ENCODE results near the gene FARS2. TPM values are rescaled to one million over a fixed set of nuclear protein-coding genes. Genes with fewer than 3 reads are reported as not detected.

FARS2 gene
- total RNA-seq, 1 donor from 2014 or later, result 11.6 TPM

DNA sequence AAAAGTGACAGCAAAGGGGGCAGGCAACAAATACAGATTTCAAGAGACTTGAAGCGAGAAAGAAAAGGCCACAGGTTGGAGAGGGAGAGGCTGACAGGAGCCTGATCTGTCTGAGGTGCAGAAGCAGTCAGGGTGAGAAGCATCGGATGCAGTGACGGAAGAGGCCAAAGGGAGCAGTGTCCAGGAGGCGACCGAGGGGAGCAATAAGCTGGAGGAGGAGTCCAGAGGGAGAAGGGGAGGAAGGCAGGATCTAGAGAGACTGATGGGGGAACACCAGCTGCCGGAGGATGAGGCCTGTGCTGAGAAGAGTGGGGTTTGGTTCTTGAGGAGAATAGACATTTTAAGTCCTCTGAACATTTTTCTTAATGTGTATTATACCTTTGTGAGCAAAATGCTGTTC, 23.8 kb downstream of the FARS2 start:
- DNase-seq (ENCODE audit: extremely low read depth, low read depth, low spot score), result no peak

DNA sequence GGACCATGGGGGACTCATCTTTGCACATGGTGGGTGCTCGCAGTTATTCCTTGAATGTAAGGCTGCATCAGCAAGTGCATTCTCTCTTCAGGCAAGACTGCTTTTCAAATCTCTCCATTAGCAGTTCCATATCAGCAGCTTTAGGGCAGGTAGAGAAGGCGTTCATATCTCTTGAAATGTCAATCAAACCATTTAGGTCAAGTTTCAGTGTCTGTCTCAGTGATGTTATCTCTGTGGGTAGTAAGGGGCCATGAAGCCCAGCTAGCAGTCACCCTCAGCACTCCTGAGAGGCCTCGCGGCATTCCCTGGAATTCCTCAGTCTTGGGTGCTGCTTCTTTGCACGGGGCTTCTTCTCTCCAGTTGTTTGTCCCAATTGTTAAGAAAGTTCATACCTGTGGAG, 24.2 kb downstream of the FARS2 start:
- no peak for DNase-seq (ENCODE audit: extremely low read depth, low read depth, low spot score)

DNA sequence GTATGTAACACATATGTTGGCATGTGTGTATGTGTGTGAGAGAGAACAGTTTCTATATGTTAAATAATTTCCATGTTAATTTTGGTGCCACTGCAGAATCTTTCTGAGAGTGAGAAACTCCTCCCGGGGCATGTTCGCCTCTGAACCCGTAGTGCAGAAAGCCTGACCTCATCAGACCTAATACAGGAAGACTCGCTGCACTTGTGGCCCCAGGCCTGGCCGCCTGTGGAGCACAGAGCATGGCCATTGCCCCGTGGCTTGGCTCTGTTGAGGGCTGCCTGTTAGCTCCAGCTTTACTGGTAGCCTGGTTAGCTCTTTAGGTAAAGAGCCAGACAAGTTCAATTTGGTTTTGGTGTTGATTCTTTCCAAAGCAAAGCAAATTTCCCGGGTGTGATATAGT, 25.5 kb downstream of the FARS2 start:
- DNase-seq (ENCODE audit: extremely low read depth, low read depth, low spot score), result no peak

DNA sequence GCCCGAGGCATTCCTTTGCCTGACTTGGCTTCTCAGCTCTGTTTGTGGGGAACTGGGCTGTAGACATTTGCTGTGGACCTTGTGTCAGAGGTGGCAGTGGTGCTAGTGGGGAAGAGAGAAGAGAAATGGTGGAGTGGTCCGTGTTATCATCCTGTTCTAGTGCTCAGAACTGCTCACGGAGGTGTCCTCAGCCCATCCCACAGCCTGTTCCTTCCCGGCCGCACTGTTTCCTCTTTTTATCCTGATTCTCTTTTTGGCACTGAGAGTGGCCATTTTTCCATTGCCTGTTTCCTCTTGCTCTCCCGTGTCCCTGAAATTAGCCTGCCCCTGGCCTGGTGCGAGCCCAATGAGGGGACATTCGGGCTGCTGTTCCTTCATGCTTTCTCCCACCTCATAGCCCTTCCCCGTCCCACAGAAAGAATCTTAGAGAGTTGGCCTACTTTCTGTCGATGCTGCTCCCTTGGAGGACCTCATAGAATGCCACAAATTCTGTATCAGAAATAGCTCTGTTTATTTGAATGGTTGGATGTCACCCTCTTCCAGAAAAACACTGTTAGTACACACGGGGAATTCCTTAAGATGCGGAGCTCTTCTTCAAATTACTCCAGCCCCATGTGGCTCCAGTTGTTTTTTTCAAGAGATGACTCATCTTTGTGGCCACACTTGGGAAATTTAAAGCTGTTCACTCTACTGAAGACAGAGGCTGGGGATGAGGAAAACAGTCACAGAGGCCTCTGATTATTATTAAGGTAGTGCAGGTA, 26.1 kb downstream of the FARS2 start:
- DNase-seq (ENCODE audit: extremely low read depth, low read depth, low spot score), result no peak

DNA sequence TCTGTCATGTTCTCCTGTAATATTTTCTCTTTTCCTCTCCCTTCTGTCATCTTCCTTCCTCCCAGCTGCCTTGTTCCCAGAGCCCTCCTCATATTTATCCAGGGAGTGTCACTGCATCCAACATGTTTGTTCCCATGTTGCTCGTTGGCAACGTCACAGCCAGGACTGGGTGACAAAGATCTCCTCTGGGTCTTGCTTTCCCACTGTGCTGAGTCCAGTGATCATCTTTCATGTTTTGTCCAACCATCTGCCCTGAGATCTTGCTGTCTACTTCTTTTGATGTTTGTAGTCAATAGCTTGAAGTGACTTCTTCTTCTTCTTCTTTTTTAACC, 26.6 kb downstream of the FARS2 start:
- DNase-seq (ENCODE audit: extremely low read depth, low read depth, low spot score), result no peak

DNA sequence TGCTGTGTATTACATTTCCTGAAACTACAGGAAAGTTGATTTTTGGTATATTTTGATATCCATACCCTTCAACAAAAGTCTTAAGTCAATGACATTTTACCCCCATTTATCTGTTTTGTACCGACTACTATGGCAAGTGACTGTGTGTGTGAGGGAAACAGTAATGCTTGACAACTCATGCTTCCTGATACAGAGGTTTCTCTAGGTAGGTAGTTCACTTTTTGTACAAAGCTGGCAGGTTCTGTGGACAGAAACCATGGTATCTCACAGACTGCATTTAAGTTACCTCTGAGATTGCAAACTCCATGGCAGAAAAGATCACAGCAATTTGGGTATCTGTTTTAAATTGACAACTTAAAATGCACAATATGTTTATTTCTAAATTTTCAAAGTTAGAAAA, 28.8 kb downstream of the FARS2 start:
- no peak for DNase-seq (ENCODE audit: extremely low read depth, low read depth, low spot score)

DNA sequence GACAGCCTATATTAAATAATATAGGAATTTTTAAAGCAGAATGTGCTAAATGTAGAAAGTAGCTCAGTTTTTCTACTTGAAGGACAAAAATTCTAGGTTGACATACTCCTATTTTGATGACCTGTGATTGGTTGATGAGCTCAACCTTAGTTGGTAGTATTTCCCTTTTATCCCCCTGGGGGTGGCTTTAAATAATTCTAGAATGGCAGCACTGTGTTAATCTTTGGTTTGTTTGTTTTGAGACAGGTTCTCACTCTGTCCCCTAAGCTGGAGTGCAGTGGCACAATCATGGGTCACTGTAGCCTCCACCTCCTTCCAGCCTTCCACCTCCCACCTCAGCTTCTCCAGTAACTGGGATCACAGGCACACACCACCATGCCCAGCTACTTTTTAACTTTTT, 29.2 kb downstream of the FARS2 start:
- DNase-seq (ENCODE audit: extremely low read depth, low read depth, low spot score), result no peak

DNA sequence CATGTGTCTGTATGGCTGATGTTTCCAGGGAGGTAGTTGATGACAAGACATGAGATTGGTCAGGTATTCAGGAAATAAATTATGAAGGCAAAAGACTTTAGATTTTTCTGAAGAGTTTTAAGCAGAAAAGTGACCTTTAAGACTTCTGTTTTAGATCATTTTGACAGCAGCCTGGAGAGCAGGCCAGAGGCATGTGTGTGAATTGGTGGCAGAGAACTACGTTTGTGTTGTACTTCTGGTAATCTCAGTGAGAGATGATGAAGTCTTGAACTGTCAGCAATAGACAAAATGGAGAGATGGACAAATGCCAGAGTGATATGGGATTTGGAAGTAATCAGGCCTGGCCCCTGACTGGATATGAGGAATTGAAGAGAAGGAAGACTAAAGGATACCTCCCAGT, 30.8 kb downstream of the FARS2 start:
- DNase-seq (ENCODE audit: extremely low read depth, low read depth, low spot score), result no peak

DNA sequence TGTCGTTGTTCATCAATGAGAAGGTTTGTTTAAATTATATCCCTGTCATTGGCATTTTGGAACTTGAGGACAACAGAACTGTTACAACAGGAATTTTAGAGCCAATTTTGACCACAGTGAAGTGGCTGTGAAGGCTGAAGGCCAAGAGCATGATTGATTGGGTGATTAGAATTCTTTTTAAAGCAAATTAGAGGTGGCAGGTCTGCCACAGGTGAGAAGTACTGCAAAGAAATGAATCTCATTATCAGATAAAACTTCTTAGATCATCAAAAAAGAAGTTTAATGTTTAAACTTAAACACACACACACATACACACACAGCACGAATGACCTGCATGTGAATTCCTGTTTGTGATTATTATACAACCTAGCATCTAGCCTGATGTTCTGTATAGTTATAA, 32.4 kb downstream of the FARS2 start:
- DNase-seq (ENCODE audit: extremely low read depth, low read depth, low spot score), result no peak

DNA sequence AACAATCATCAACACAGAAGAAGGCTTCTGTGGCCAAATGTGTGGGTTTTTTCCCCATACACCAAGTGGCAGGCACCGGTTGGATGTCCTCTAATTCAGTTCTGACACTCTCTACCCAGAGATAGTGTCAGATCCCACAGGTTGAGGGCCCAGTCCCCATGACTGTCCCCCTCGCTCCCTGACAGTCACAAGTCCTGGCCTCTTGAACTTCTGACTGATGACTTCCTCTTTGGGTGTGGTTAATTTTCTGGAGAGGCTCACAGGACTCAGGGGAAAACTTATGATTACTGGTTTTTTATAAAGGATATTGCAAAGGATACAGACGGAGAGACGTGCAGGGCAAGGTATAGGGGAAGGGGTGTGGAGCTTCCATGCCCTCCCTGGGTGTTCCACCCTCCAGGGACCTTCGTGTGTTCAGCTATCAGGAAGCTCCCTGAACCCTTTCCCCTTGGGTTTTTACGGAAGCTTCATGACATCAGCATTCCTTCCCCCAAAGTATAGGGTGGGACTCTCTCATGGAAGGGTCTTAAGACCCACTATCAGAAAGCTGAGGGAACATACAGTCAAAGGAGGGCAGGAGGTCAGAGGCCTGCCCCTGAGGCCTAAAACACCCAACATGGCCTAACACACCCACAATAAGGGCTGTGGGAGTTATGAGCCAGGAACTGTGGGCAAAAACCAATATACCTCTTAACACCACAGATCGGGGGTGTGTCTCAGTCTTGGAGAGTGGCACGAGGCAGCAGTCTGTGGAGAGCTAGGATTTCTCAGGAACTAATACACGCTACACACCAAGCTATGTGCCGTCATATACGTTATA, 33.3 kb downstream of the FARS2 start:
- DNase-seq (ENCODE audit: extremely low read depth, low read depth, low spot score), result no peak

DNA sequence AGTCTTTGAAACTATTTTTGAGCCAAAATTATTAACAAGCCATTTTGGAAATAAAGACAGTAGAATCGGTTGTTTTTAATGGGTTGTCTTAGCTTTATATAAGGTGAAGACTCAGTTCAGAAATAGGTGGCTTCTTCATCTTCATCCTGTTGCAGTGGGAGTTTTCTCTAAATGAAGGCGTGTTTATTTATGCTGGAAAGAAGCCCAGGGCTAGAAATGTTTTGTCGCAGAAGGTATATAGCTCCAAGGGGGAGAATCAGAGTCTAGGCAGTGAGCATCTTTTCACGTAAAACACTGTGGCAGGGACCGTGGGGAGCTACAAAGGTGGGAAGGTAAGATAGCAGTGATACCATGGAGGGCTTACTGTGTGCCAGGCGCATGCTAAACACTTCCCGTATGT, 34.3 kb downstream of the FARS2 start:
- no peak for DNase-seq (ENCODE audit: extremely low read depth, low read depth, low spot score)

DNA sequence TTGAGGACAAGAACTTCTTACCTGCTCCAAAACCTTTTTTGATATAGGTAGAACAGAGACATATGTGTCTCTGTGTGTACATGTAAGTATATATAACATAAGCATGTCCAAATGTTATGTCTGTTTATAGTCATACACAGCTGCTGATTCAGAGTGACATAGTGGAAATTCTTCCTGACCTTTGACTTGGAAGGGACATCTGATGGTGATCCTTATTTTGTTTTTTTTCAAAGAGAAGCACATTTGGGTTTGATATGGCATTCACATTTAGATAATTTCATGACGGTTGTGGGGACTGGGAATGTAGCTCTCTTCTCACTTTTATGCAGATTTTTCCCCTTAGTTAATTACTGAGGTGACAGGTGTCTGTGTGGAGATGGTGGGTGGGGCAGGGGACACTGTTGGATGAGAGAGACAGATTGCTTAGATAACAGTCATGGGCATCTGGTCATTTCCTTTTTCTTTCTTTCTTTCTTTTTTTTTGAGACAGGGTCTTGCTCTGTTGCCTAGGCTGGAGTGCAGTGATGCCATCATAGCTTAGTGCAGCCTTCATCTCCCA, 39.0 kb downstream of the FARS2 start:
- no peak for DNase-seq (ENCODE audit: extremely low read depth, low read depth, low spot score)

DNA sequence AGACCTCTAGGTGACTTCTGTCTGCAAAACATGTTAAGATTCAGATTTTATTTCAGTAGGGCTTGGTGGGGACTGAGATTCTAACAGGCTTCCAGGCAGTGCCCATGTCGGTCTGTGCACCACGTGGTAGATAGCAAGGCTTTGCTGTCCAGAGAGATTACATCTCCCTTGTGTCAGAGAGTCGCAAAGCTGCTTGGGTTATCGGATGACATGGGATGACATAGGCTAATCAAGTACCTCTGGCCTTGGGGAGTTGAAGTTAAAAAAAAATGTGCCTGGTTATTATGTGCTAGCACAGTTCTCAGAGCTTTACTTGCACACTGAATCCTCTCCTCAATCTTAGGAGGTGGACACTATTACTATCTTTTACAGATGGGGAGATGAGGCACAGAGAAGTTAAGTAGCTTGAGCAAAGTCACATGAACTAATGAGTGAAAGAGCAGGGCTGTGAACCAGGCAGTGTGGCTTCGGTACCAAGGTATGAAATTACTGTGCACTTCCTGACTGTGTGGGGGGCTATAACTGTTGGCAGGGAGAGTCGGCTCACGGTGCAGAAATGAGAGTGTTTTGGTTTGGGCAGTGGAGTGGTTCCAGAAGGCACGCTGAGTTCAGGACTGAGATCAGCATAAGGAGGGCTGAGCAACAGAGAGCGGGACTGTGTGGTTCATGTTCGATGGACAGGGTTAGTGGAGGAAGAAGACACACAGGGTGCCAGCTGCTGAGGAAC, 41.1 kb downstream of the FARS2 start:
- no peak for DNase-seq (ENCODE audit: extremely low read depth, low read depth, low spot score)

DNA sequence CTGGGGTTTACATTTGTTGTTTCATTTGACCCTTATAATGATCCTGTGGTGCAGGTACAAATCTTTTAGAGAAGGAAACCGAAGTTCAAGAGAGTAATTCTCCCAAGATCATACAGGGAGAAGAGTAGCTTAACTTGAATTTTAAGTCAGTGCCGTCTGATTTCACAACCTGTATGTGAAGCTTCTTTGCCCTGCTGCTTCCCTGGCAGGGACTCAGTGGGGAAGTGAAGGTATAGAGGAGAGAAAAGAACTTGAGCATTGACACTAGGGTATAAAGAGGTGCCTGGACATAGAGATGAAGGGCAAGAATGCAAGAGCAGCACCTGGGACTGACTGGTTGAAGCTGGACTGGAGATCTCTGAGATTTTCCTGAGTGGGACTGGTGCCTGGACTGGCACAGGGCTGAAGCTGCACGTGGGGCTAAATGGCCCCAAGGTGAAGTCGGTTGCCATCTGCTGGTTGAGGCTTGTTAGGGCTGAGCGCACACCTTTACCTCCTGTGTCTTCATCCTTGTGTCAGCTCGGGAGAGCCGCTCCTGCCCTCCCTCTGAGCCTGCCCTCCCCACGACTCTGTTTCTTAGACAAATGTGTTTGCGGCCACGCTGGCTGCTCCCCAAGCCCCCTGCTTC, 41.8 kb downstream of the FARS2 start:
- DNase-seq (ENCODE audit: extremely low read depth, low read depth, low spot score), result no peak

DNA sequence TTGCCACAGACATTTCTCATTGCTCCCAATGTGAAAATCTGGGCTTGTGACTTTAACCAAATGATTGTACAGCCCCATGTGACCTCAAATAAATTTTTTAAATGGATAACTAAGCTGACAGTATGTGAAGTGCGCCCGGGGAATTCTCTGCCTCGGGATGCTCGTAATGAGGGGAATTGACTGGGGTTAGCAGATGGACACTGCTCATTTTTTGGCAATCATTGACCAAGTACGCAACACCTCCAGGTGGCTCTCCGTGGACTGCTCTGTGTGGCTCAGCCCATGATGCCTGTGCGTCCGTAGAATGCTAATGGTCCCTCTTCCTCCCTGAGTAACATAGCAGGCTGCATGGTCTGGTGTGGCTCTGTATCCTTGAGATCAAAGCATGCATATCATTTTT, 42.4 kb downstream of the FARS2 start:
- DNase-seq (ENCODE audit: extremely low read depth, low read depth, low spot score), result no peak

DNA sequence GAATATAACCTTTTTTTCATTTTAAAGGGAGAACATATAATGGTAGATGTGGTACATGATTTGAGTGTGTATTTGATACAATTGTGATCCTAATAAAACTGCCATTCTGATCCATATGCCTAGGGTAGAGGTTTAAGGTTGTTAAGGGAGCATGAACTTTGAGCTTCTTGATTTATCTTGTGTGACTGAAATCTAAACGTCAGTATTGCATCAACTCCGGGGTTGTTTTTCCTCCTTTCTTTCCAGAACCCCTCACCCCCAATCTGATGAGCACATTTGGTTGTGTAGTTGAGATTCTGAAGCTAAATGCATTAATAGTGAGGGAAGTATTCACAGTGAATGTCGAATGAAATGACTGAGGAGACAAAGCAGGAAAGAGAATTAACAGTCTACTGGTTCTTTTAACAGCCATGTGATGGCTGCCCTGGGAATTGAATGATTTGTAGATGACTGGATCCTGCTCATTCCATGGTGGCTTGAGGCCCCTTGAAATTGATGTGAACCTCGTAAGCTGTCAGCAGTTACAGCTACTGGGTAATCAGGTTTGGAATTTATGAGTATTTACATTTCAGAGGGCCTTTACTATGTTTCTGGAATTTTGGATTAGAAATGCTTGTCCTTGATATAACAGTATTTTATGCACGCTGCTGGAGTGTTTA, 44.8 kb downstream of the FARS2 start:
- DNase-seq (ENCODE audit: extremely low read depth, low read depth, low spot score), result no peak

DNA sequence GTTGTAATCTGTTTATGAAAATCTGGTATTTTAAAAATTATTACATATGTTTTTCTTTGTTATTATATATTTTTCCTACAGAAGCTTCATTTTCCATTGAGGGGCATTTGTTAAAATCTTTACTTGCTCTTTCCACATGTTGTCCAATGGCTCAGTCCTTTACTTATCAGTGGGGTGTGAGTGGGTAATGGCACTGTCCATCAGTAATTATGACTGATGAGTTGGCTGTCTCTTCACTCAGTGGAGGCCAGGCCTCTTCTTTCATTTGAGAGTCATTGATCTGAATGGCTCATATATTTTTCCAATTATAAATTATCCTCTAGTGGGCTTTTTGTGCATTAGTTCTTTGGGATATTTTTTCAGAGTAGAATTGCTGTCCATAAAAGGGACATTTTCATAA, 45.7 kb downstream of the FARS2 start:
- DNase-seq (ENCODE audit: extremely low read depth, low read depth, low spot score), result no peak

DNA sequence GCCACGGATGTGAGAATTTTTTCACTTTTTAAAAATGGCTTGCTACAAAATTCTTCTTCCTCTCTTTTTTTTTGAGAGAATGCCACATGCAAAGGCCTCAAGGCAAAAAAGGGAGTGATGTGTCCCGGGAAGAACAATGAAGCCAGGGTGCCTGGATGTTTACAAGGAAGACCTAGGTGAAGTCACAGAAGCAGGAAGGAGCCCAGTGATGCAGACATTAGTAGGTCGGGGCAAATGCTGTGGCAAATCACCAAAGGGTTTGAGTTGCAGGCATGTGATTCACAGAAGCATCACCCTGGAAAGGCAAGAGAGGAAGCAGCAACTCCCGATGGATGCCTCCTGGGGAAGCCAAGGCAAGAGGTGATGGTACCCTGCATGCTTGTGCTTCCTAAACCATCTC, 46.8 kb downstream of the FARS2 start:
- no peak for DNase-seq (ENCODE audit: extremely low read depth, low read depth, low spot score)

DNA sequence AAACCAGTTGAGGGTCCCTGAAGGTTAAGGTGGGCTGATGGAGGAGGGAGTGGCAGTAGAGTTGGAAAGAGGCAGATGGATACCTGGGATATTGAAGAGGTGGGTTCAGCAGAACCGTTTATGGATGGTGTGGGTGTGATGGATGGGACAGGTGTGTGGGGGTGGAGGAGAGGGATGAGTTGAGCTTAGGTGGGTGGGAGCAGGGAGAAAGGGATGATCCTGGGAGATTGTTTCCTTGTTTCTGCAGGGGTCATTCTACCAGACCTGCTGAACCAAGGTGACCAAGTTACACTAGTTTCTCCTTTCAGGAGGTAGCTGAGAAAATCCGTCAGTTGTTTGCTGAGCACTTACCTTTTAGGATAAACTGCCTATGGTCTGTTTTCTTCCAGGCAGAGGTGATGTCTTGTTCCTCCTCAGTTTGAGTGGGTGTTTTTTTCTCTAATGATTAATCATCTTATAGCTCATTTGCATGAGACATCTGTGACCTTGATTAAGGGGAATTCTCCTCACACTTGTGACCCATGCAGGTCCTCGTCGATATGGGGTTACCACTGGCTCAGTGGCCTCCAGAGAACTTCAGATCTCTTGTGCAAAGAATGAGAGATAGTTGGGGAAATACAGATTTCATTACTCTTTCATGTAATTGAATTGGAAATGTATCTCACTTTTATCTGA, 53.0 kb downstream of the FARS2 start:
- no peak for DNase-seq (ENCODE audit: extremely low read depth, low read depth, low spot score)

DNA sequence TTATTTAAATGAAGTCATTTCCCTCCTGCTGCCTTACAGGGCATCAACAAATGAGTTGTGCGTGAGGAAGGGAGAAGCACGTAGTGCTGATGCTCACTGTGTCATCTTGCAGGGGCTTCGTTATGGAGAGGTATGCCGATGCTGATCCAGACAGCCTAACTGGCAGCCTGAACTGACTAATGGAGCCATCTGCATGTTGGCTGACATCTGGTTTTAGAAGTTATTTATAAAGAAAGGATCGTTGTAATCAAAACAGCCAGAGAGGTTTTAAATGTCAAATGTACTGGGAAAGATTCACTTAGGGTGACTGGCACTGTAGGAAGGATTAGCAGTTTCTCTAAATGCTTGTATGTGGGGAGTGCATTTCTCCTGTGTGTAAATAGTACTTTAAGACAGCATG, 54.6 kb downstream of the FARS2 start:
- DNase-seq (ENCODE audit: extremely low read depth, low read depth, low spot score), result no peak
